Effector memory CD8-positive, alpha-beta T cell (primary cell): ENCODE measurements around the gene NR2C1.
"Not testable (repeated sequence)": the region's sequence is repeated elsewhere in the genome, so short reads cannot be mapped to it uniquely, and the experiment has no call there.

Experiments
- ATAC-seq: fragments of 150-1000 bp; cut with Tn5 transposase; replicated peaks from 2 replicates; pipeline ENCODE4 v1.10.0; 2021; ENCODE audit warnings: mild to moderate bottlenecking, moderate library complexity
- DNase-seq, 3 experiments: peaks; one replicate each; pipeline ENCODE4 v3.0.0; 2021
- H3K27ac Mint-ChIP-seq, 2 donors: one replicate each; pipeline ENCODE4 v1.8.0; 2022; ENCODE audit warnings: mild to moderate bottlenecking in 2 of 2, mixed read lengths in 2 of 2, moderate library complexity in 2 of 2
- H3K27me3 Mint-ChIP-seq, 2 donors: one replicate each; pipeline ENCODE4 v1.8.0; 2022; ENCODE audit warnings: mixed read lengths in 2 of 2
- H3K36me3 Mint-ChIP-seq: one replicate; pipeline ENCODE4 v1.8.0; 2022; ENCODE audit warnings: mild to moderate bottlenecking, moderate library complexity, mixed read lengths; ENCODE audit not compliant: insufficient read depth
- H3K4me1 Mint-ChIP-seq, 2 donors: one replicate each; pipeline ENCODE4 v1.8.0; 2022; ENCODE audit warnings: low read depth in 2 of 2, mixed read lengths in 2 of 2
- H3K4me3 Mint-ChIP-seq, 2 donors: one replicate each; pipeline ENCODE4 v1.8.0; 2022; ENCODE audit warnings: mild to moderate bottlenecking in 2 of 2, mixed read lengths in 2 of 2, moderate library complexity in 2 of 2
- H3K9me3 Mint-ChIP-seq, 2 donors: one replicate each; pipeline ENCODE4 v1.8.0; 2022; ENCODE audit warnings: mixed read lengths in 2 of 2

NR2C1 gene

GRCh38 chr12:94985099-94985498 is 88.3 kb downstream of the NR2C1 start:
- not testable (repeated sequence) for DNase-seq, H3K4me3 Mint-ChIP-seq, H3K36me3 Mint-ChIP-seq, ATAC-seq, H3K27me3 Mint-ChIP-seq, H3K9me3 Mint-ChIP-seq, H3K27ac Mint-ChIP-seq
- peaks cover 25 to 43% of the 10 kb centered on the region in 2 donors for H3K4me1 Mint-ChIP-seq

- DNase-seq (no peak), ATAC-seq (no peak)
- Mint-ChIP-seq H3K27ac (peak overlapping the region; percentile 30 to 69), H3K4me1 (peaks cover 20 to 32% of the 10 kb centered on the region in 2 donors), H3K36me3 (peaks cover 4% of the 10 kb centered on the region), H3K27me3 (no peaks in the 10 kb centered on the region), H3K9me3 (no peaks in the 10 kb centered on the region), H3K4me3 (no peak overlapping the region)
Measured at GRCh38 chr12:94983321-94983720, 90.1 kb downstream of the NR2C1 start.

- Mint-ChIP-seq H3K27me3 (no peaks in the 10 kb centered on the region), H3K4me3 (no peak overlapping the region), H3K9me3 (no peaks in the 10 kb centered on the region), H3K4me1 (peaks cover 19 to 32% of the 10 kb centered on the region in 2 donors), H3K27ac (peak overlapping the region; percentile 30 to 49), H3K36me3 (peaks cover 7% of the 10 kb centered on the region)
- no peak for ATAC-seq
- DNase-seq: no peak
Measured at GRCh38 chr12:94982456-94982855, 91.0 kb downstream of the NR2C1 start.

GRCh38 chr12:94980577-94980976 is 92.8 kb downstream of the NR2C1 start:
- Mint-ChIP-seq H3K4me1 (peaks cover 13 to 24% of the 10 kb centered on the region in 2 donors), H3K9me3 (no peaks in the 10 kb centered on the region), H3K4me3 (no peak overlapping the region), H3K27me3 (no peaks in the 10 kb centered on the region), H3K27ac (peak overlapping the region in 1 of 2 donors; percentile 90), H3K36me3 (peaks cover 7% of the 10 kb centered on the region)
- ATAC-seq (no peak), DNase-seq (no peak)

GRCh38 chr12:94979941-94980340 is 93.5 kb downstream of the NR2C1 start:
- Mint-ChIP-seq H3K9me3 (no peaks in the 10 kb centered on the region), H3K27me3 (no peaks in the 10 kb centered on the region), H3K27ac (peak overlapping the region in 1 of 2 donors; percentile 90), H3K36me3 (peaks cover 10% of the 10 kb centered on the region), H3K4me3 (no peak overlapping the region), H3K4me1 (peaks cover 15 to 24% of the 10 kb centered on the region in 2 donors)
- ATAC-seq (no peak), DNase-seq (no peak)

GRCh38 chr12:94977766-94978468 is 95.5 kb downstream of the NR2C1 start:
- Mint-ChIP-seq H3K9me3 (no peaks in the 10 kb centered on the region), H3K4me1 (peaks cover 15% of the 10 kb centered on the region in 2 donors), H3K27me3 (no peaks in the 10 kb centered on the region), H3K4me3 (no peak overlapping the region), H3K36me3 (peaks cover 11% of the 10 kb centered on the region), H3K27ac (no peak overlapping the region)
- ATAC-seq (no peak), DNase-seq (no peak)

GRCh38 chr12:94973221-94973620 is 100.2 kb downstream of the NR2C1 start:
- Mint-ChIP-seq H3K4me1 (peaks cover 11 to 13% of the 10 kb centered on the region in 2 donors), H3K27me3 (no peaks in the 10 kb centered on the region), H3K27ac (peak overlapping the region in 1 of 2 donors; percentile 7), H3K36me3 (peaks cover 11% of the 10 kb centered on the region), H3K9me3 (no peaks in the 10 kb centered on the region), H3K4me3 (no peak overlapping the region)
- ATAC-seq (no peak), DNase-seq (no peak)

GRCh38 chr12:94972795-94973194 is 100.6 kb downstream of the NR2C1 start:
- DNase-seq (no peak), ATAC-seq (no peak)
- Mint-ChIP-seq H3K4me1 (peaks cover 7 to 9% of the 10 kb centered on the region in 2 donors), H3K36me3 (peaks cover 9% of the 10 kb centered on the region), H3K27me3 (no peaks in the 10 kb centered on the region), H3K4me3 (no peak overlapping the region), H3K9me3 (no peaks in the 10 kb centered on the region), H3K27ac (peak overlapping the region in 1 of 2 donors; percentile 7)

- no peak for ATAC-seq
- no peaks in the 10 kb centered on the region for H3K9me3 Mint-ChIP-seq
- peaks cover 7% of the 10 kb centered on the region for H3K36me3 Mint-ChIP-seq
Measured at GRCh38 chr12:94971923-94972322, 101.5 kb downstream of the NR2C1 start.

GRCh38 chr12:94970560-94970959 is 102.9 kb downstream of the NR2C1 start:
- H3K4me1 Mint-ChIP-seq: peaks cover 5 to 7% of the 10 kb centered on the region in 2 donors
- no peak overlapping the region for H3K27ac Mint-ChIP-seq
- no peak overlapping the region for H3K4me3 Mint-ChIP-seq
- DNase-seq (no peak), ATAC-seq (no peak)
- H3K36me3 Mint-ChIP-seq: peaks cover 7% of the 10 kb centered on the region
- no peaks in the 10 kb centered on the region for H3K9me3 Mint-ChIP-seq
- H3K27me3 Mint-ChIP-seq: no peaks in the 10 kb centered on the region

More at GRCh38 chr12:94971923-94972322, 101.5 kb downstream of the NR2C1 start:
- no peak for DNase-seq
- no peak overlapping the region for H3K4me3 Mint-ChIP-seq
- no peaks in the 10 kb centered on the region for H3K27me3 Mint-ChIP-seq
- no peak overlapping the region for H3K27ac Mint-ChIP-seq
- peaks cover 5 to 7% of the 10 kb centered on the region in 2 donors for H3K4me1 Mint-ChIP-seq
